ENCODE measurements around the gene HOXC11.

DNA sequence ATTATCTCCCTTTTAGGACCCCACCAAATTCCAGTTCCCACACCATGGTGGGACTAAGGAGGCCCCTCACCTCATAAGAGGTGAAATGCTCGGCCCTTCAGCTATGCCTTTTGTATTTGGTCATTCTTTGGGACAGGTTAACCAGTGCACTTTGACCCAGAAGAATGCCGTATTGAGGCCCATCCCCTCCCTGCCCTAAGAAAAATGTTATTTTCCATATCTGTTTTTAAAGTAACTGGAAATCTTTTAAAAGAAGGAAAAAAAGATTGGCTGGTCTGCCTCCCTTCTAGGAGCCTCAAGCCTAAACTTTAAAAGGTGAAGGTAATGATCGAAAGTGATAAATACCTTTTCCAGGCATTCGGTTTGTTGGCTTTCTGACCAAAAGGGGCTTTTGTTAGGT, 40.0 kb upstream of the HOXC11 start:
- TF ChIP-seq, protein P1, sequence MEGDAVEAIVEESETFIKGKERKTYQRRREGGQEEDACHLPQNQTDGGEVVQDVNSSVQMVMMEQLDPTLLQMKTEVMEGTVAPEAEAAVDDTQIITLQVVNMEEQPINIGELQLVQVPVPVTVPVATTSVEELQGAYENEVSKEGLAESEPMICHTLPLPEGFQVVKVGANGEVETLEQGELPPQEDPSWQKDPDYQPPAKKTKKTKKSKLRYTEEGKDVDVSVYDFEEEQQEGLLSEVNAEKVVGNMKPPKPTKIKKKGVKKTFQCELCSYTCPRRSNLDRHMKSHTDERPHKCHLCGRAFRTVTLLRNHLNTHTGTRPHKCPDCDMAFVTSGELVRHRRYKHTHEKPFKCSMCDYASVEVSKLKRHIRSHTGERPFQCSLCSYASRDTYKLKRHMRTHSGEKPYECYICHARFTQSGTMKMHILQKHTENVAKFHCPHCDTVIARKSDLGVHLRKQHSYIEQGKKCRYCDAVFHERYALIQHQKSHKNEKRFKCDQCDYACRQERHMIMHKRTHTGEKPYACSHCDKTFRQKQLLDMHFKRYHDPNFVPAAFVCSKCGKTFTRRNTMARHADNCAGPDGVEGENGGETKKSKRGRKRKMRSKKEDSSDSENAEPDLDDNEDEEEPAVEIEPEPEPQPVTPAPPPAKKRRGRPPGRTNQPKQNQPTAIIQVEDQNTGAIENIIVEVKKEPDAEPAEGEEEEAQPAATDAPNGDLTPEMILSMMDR (IDR thresholded peaks at IDR 0.05) = no peak
- TF ChIP-seq EZH2 (IDR thresholded peaks at IDR 0.05; ENCODE audit: borderline replicate concordance, insufficient read depth, low read depth, low read length, poor library complexity, severe bottlenecking) = no peak
